Body of pancreas (tissue), 4 donors: ENCODE data around the gene DHRS1. TPM values are rescaled to one million over a fixed set of nuclear protein-coding genes. Genes with fewer than 3 reads are reported as not detected.
A peak's percentile ranks its signal among the peaks of the same experiment; 100 is the strongest.

ENCODE experiments used
- ATAC-seq: fragments of 150-250 bp; one replicate; pipeline ENCODE4 v1.9.1; 2016
- DNase-seq, 4 donors: peaks; one replicate each; pipeline ENCODE4 v3.0.0-alpha.2; 2019
- H3K27ac ChIP-seq, 4 donors: fragments of 200-600 bp; sonication (generic); 1 replicate in 3 of 4; 2 replicates in 1 of 4; pipeline versions ENCODE4 v1.5.1 to v1.6.1; 2016 to 2019; ENCODE audit warnings: mild to moderate bottlenecking in 1 of 4, mixed read lengths in 1 of 4, moderate library complexity in 1 of 4
- H3K27me3 ChIP-seq, 2 donors: fragments of 200-600 bp; sonication (generic); one replicate each; pipeline ENCODE4 v1.6.0; 2016; ENCODE audit warnings: mild to moderate bottlenecking in 1 of 2
- H3K36me3 ChIP-seq, 2 donors: fragments of 200-600 bp; sonication (generic); replicated peaks in 1 of 2; 2 replicates each; pipeline ENCODE4 v1.5.1; 2016; ENCODE audit warnings: low read depth in 2 of 2; ENCODE audit not compliant: insufficient read depth in 1 of 2
- H3K4me1 ChIP-seq: fragments of 200-600 bp; sonication (generic); one replicate; pipeline ENCODE4 v1.6.0; 2016
- H3K4me3 ChIP-seq, 2 donors: fragments of 200-600 bp; sonication (generic); 1 replicate in 1 of 2; 2 replicates in 1 of 2; pipeline ENCODE4 v1.5.1; 2016 to 2019
- H3K9me3 ChIP-seq, 3 donors: fragments of 200-600 bp; sonication (generic); 1 replicate in 2 of 3; 2 replicates in 1 of 3; pipeline ENCODE4 v1.5.1; 2016
- CTCF ChIP-seq, 7 experiments: fragments of 450-650 bp in 4 of 7; fragments of 200-600 bp in 3 of 7; sonication (generic) in 3 of 7; IDR thresholded peaks; one replicate each; pipeline ENCODE4 v1.5.1; 2016 to 2019; ENCODE audit warnings: antibody characterized with exemption in 7 of 7
- POLR2A ChIP-seq, 3 donors: fragments of 450-650 bp; IDR thresholded peaks; one replicate each; pipeline ENCODE4 v1.6.1; 2016; ENCODE audit warnings: antibody characterized with exemption in 3 of 3, mild to moderate bottlenecking in 2 of 3
- WGBS, 2 donors: methylation state at CpG; one replicate each; pipeline ENCODE4 v1.1.5; 2017; 5-methylcytosine and 5-hydroxymethylcytosine counted together
- intact Hi-C: fragments of 100-400 bp; cut with DNase I; formaldehyde crosslinking; loops from one replicate; pipeline ENCODE4 v1.15.1; 2023
- total RNA-seq, 2 donors: library from RNA; depleted of rRNA; stranded (reverse); fragments of >200 nt; gene quantifications; one replicate each; pipeline ENCODE4 v1.1.0, GENCODE V29; 2016

DHRS1 gene
- total RNA-seq, 2 donors from 2014 or later = 18.8 to 31.4 TPM

GRCh38 chr14:24260026-24260779 is 39.4 kb downstream of the DHRS1 start:
- 70 to 76% methylated on average over 13 to 16 of the region's 16 CpGs for whole genome bisulfite sequencing, 2 donors
- ATAC-seq = peak; percentile 70

GRCh38 chr14:24259282-24260025 is 40.1 kb downstream of the DHRS1 start:
- Histone ChIP-seq H3K4me1 (peaks cover 15% of the 10 kb centered on the region), H3K36me3 (peaks cover 0 to 2% of the 10 kb centered on the region in 2 donors), H3K27me3 (no peaks in the 10 kb centered on the region), H3K4me3 (no peak overlapping the region), H3K27ac (peak overlapping the region; percentile 62 to 89 (median 78)), H3K9me3 (no peaks in the 10 kb centered on the region)
- intact Hi-C loops = no loop called here
- 64 to 77% methylated on average over 16 of the region's 16 CpGs for WGBS, 2 donors
- DNase-seq (peak; percentile 53 to 82 (median 70)), ATAC-seq (peak; percentile 77)
- TF ChIP-seq POLR2A (IDR thresholded peaks at IDR 0.05) (peak in 2 of 3 donors; percentile 18 to 34), CTCF (IDR thresholded peaks at IDR 0.05) (no peak)

More at GRCh38 chr14:24260026-24260779, 39.4 kb downstream of the DHRS1 start:
- no peak for TF ChIP-seq CTCF (IDR thresholded peaks at IDR 0.05)
- no peak for TF ChIP-seq POLR2A (IDR thresholded peaks at IDR 0.05)
- DNase-seq = peak; percentile 37 to 71 (median 56)
- Histone ChIP-seq H3K4me1 (peaks cover 15% of the 10 kb centered on the region), H3K9me3 (no peaks in the 10 kb centered on the region), H3K36me3 (no peaks in the 10 kb centered on the region), H3K27me3 (no peaks in the 10 kb centered on the region), H3K4me3 (no peak overlapping the region), H3K27ac (peak overlapping the region; percentile 62 to 89 (median 78))
- intact Hi-C loops = no loop called here

- TF ChIP-seq POLR2A (IDR thresholded peaks at IDR 0.05) (no peak), CTCF (IDR thresholded peaks at IDR 0.05) (no peak)
- H3K27me3 ChIP-seq = no peaks in the 10 kb centered on the region
- ATAC-seq = no peak
- DNase-seq = no peak
- no peak overlapping the region for H3K4me3 ChIP-seq
- H3K9me3 ChIP-seq = no peaks in the 10 kb centered on the region
- WGBS, 2 donors = 77 to 82% methylated on average over 13 to 18 of the region's 18 CpGs
- H3K36me3 ChIP-seq = peaks cover 0 to 2% of the 10 kb centered on the region in 2 donors
- intact Hi-C loops = no loop called here
- H3K27ac ChIP-seq = peak overlapping the region; percentile 62 to 89 (median 78)
- H3K4me1 ChIP-seq = peaks cover 15% of the 10 kb centered on the region
Observed at GRCh38 chr14:24258548-24259265, 40.9 kb downstream of the DHRS1 start.

GRCh38 chr14:24258119-24258518 is 41.5 kb downstream of the DHRS1 start:
- intact Hi-C loops = no loop called here
- DNase-seq = no peak

More at GRCh38 chr14:24258119-24258518, 41.5 kb downstream of the DHRS1 start:
- no peak for TF ChIP-seq CTCF (IDR thresholded peaks at IDR 0.05)
- TF ChIP-seq POLR2A (IDR thresholded peaks at IDR 0.05) = no peak
- Histone ChIP-seq H3K36me3 (peaks cover 0 to 2% of the 10 kb centered on the region in 2 donors), H3K4me1 (peaks cover 15% of the 10 kb centered on the region), H3K27ac (peak overlapping the region in 1 of 4 donors; percentile 89), H3K27me3 (no peaks in the 10 kb centered on the region), H3K9me3 (no peaks in the 10 kb centered on the region), H3K4me3 (no peak overlapping the region)
- ATAC-seq = no peak
- WGBS, 2 donors = 77 to 88% methylated on average over 9 of the region's 9 CpGs
